ENCODE data around the gene CPNE9. TPM values are rescaled to one million over a fixed set of nuclear protein-coding genes. Genes with fewer than 3 reads are reported as not detected.
A peak's percentile ranks its signal among the peaks of the same experiment; 100 is the strongest.

Gene CPNE9
- polyA plus RNA-seq, 2 of the 4 experiments (the other 2 are of a cell fraction): 0.03 TPM; not detected in 1

- DNase-seq (ENCODE audit: low read depth in 1 of 2, low spot score in 1 of 2): peak in 1 of 2 experiments; percentile 26
- Histone ChIP-seq H3K9me3 (no peaks in the 10 kb centered on the region), H3K4me1 (peaks cover 13% of the 10 kb centered on the region; the same call in 2 of the 3 replicates), H3K27ac (peak overlapping the region; percentile 95 to 97), H3K4me3 (peak overlapping the region; percentile 72), H3K4me2 (peak overlapping the region; percentile 91)
- TF ChIP-seq TFCP2L1 (CRISPR knock-in tag; IDR thresholded peaks at IDR 0.05) (no peak), KDM1A (IDR thresholded peaks at IDR 0.05; ENCODE audit: low read depth) (no peak), MAX (IDR thresholded peaks at IDR 0.05) (no peak), ZSCAN20 (CRISPR knock-in tag; IDR thresholded peaks at IDR 0.05) (no peak), GATA3 (IDR thresholded peaks at IDR 0.05; ENCODE audit: borderline replicate concordance) (no peak), ZFP36 (IDR thresholded peaks at IDR 0.05; ENCODE audit: borderline replicate concordance, partially characterized antibody) (no peak), TP53 (CRISPR knock-in tag; IDR thresholded peaks at IDR 0.05) (no peak), MAZ (IDR thresholded peaks at IDR 0.05; ENCODE audit: borderline replicate concordance, low read depth, low read length) (no peak), RNF2 (IDR thresholded peaks at IDR 0.05; ENCODE audit: borderline replicate concordance, low read depth) (no peak), BHLHE40 (IDR thresholded peaks at IDR 0.05; ENCODE audit: low read depth, low read length) (no peak), KDM5A (IDR thresholded peaks at IDR 0.05) (no peak), NR3C1 (IDR thresholded peaks at IDR 0.05) (no peak), HOXB5 (CRISPR knock-in tag; IDR thresholded peaks at IDR 0.05) (no peak)
- TF ChIP-seq, protein P1, sequence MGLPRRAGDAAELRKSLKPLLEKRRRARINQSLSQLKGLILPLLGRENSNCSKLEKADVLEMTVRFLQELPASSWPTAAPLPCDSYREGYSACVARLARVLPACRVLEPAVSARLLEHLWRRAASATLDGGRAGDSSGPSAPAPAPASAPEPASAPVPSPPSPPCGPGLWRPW (IDR thresholded peaks at IDR 0.05): no peak
- TF ChIP-seq, protein P2, sequence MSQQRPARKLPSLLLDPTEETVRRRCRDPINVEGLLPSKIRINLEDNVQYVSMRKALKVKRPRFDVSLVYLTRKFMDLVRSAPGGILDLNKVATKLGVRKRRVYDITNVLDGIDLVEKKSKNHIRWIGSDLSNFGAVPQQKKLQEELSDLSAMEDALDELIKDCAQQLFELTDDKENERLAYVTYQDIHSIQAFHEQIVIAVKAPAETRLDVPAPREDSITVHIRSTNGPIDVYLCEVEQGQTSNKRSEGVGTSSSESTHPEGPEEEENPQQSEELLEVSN (IDR thresholded peaks at IDR 0.05; ENCODE audit: borderline replicate concordance, low read depth): no peak
- TF ChIP-seq, protein P3, sequence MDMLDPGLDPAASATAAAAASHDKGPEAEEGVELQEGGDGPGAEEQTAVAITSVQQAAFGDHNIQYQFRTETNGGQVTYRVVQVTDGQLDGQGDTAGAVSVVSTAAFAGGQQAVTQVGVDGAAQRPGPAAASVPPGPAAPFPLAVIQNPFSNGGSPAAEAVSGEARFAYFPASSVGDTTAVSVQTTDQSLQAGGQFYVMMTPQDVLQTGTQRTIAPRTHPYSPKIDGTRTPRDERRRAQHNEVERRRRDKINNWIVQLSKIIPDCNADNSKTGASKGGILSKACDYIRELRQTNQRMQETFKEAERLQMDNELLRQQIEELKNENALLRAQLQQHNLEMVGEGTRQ (IDR thresholded peaks at IDR 0.05): no peak
- FAIRE-seq: no peak
- ATAC-seq: peak; percentile 58 to 61
- 9% methylated on average over 9 of the region's 19 CpGs for WGBS (ENCODE audit: missing lambda C conversion rate)
- POLR2A ChIA-PET: interaction anchor here (0.8 to 1.9 kb wide), 7 partner anchors 12 to 386 kb away, joined by 3 to 17 read pairs (median 4); partner anchors contain the start of genes ARPC4, BRPF1, CAMK1 and MTMR14
- CTCF ChIA-PET: interaction anchor here (0.8 to 4.9 kb wide), 11 partner anchors 10 to 396 kb away, joined by 3 to 22 read pairs (median 4); partner anchors contain the start of genes BRPF1 and CAMK1
These were observed 45.6 kb downstream of the CPNE9 start for GRCh38 chr3:9749296-9749644.

DNA sequence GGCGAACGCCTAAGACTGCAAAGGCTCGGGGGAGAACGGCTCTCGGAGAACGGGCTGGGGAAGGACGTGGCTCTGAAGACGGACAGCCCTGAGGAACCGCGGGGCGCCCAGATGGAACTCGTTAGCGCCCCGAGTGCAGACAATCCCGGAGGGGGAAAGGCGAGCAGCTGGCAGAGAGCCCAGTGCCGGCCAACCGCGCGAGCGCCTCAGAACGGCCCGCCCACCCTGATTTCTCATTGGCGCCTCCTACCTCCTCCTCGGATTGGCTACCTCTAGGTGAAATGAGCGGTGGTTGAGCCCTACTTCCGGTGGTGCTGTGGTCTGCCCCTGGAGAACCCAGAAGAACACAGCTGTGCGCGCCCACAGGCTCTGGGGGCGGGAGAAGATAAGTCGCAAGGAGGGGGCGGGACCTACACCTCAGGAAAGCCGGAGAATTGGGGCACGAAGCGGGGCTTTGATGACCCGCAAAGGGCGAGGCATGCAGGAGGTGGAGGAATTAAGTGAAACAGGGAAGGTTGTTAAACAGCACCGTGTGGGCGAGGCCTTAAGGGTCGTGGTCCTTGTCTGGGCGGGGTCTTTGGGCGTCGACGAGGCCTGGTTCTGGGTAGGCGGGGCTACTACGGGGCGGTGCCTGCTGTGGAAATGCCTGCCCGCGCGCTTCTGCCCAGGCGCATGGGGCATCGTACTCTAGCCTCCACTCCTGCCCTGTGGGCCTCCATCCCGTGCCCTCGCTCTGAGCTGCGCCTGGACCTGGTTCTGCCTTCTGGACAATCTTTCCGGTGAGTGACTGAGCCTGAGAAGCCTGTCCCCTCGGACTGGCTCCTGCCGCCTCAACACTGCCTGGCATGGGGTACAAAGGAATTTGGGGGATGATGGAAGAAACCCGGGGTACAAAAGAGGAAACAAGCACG, 46.3 kb downstream of the CPNE9 start, which contains the start of gene OGG1:
TSS of gene OGG1 (plus strand) at position 308 of the 911 bp plus-strand sequence. CDS start at position 643, 335 bp downstream.
- ATAC-seq (peak; percentile 95 to 98), FAIRE-seq (no peak), DNase-seq (ENCODE audit: low read depth in 1 of 2, low spot score in 1 of 2) (peak; percentile 98 to 99)
- POLR2A ChIA-PET: interaction anchor here (0.8 to 1.9 kb wide), 8 partner anchors 13 to 387 kb away, joined by 3 to 17 read pairs (median 4); partner anchors contain the start of genes ARPC4, BRPF1, CAMK1 and MTMR14
- peaks cover 13% of the 10 kb centered on the region; the same call in 2 of the 3 replicates for H3K4me1 ChIP-seq
- CTCF ChIA-PET: interaction anchor here (0.8 to 4.9 kb wide), 12 partner anchors 10 to 397 kb away, joined by 3 to 22 read pairs (median 4); partner anchors contain the start of genes BRPF1 and CAMK1
- peak within 1 kb of the TSS; percentile 95 to 97 for H3K27ac ChIP-seq
- H3K9me3 ChIP-seq: no peaks in the 10 kb centered on the region
- TF ChIP-seq RCOR1 (IDR thresholded peaks at IDR 0.05; ENCODE audit: low read depth, low read length) (no peak), PBX3 (IDR thresholded peaks at IDR 0.05) (no peak; the same call in 1 of the 2 replicates), POLR2A (IDR thresholded peaks at IDR 0.05; ENCODE audit: low read length) (peak; percentile 50), PHF8 (IDR thresholded peaks at IDR 0.05; ENCODE audit: borderline replicate concordance, low read depth) (peak; percentile 43; the same call in 1 of the 2 replicates), JUN (IDR thresholded peaks at IDR 0.05) (peak; percentile 54 to 68; a peak in 3 of 5 replicates), ZSCAN20 (CRISPR knock-in tag; IDR thresholded peaks at IDR 0.05) (no peak), MAX (IDR thresholded peaks at IDR 0.05) (peak; percentile 91), TP53 (CRISPR knock-in tag; IDR thresholded peaks at IDR 0.05) (0 out of 2 replicates have a peak, but pooled peaks have one; percentile 32)
- TF ChIP-seq, protein P2 (IDR thresholded peaks at IDR 0.05; ENCODE audit: borderline replicate concordance, low read depth): peak; percentile 63; the same call in 1 of the 2 replicates
- TF ChIP-seq, protein P4, sequence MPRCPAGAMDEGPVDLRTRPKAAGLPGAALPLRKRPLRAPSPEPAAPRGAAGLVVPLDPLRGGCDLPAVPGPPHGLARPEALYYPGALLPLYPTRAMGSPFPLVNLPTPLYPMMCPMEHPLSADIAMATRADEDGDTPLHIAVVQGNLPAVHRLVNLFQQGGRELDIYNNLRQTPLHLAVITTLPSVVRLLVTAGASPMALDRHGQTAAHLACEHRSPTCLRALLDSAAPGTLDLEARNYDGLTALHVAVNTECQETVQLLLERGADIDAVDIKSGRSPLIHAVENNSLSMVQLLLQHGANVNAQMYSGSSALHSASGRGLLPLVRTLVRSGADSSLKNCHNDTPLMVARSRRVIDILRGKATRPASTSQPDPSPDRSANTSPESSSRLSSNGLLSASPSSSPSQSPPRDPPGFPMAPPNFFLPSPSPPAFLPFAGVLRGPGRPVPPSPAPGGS (IDR thresholded peaks at IDR 0.05): 0 out of 3 replicates have a peak, but pooled peaks have one; percentile 41
- H3K4me3 ChIP-seq: peak within 1 kb of the TSS; percentile 72
- peak within 1 kb of the TSS; percentile 91 for H3K4me2 ChIP-seq
- under 1% methylated on average over 43 of the region's 60 CpGs for WGBS (ENCODE audit: missing lambda C conversion rate)
